Uterus (tissue), 2 donors: ENCODE results near the gene OTOA.

Source experiments
- POLR2A ChIP-seq, 2 donors: fragments of 450-650 bp; IDR thresholded peaks; one replicate each; pipeline ENCODE4 v1.6.1; 2016; ENCODE audit warnings: antibody characterized with exemption in 2 of 2, mild to moderate bottlenecking in 1 of 2, moderate library complexity in 1 of 2
- TF ChIP-seq, protein P1 (sequence below), 4 experiments: fragments of 200-600 bp in 2 of 4; fragments of 450-650 bp in 2 of 4; sonication (generic) in 2 of 4; IDR thresholded peaks; one replicate each; pipeline ENCODE4 v1.5.1; 2016 to 2019; ENCODE audit warnings: antibody characterized with exemption in 4 of 4, mild to moderate bottlenecking in 2 of 4, moderate library complexity in 1 of 4

DNA sequence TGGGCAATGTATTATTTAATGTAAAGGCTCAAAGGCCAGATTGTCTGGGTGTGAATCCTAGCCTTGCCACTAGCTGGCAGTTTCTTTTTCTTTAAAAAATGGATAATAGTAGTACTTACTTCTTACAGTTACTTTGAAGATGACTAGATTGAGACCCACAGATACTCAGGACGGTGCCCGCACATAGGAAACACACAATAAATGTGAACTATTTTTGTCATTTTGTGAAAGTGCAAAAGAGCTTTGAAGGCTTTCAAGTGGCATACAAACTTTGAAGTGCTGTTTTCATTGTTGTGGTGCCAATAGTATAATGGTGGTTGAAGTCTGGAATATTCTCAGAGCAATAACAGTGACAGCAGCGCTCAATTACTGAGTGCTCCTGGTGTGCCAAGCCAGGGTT is 63.6 kb downstream of the OTOA start:
- TF ChIP-seq, protein P1, sequence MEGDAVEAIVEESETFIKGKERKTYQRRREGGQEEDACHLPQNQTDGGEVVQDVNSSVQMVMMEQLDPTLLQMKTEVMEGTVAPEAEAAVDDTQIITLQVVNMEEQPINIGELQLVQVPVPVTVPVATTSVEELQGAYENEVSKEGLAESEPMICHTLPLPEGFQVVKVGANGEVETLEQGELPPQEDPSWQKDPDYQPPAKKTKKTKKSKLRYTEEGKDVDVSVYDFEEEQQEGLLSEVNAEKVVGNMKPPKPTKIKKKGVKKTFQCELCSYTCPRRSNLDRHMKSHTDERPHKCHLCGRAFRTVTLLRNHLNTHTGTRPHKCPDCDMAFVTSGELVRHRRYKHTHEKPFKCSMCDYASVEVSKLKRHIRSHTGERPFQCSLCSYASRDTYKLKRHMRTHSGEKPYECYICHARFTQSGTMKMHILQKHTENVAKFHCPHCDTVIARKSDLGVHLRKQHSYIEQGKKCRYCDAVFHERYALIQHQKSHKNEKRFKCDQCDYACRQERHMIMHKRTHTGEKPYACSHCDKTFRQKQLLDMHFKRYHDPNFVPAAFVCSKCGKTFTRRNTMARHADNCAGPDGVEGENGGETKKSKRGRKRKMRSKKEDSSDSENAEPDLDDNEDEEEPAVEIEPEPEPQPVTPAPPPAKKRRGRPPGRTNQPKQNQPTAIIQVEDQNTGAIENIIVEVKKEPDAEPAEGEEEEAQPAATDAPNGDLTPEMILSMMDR (IDR thresholded peaks at IDR 0.05): no peak
- no peak for TF ChIP-seq POLR2A (IDR thresholded peaks at IDR 0.05)
